Measurements from ENCODE around the gene B9D2.

B9D2 gene

DNA sequence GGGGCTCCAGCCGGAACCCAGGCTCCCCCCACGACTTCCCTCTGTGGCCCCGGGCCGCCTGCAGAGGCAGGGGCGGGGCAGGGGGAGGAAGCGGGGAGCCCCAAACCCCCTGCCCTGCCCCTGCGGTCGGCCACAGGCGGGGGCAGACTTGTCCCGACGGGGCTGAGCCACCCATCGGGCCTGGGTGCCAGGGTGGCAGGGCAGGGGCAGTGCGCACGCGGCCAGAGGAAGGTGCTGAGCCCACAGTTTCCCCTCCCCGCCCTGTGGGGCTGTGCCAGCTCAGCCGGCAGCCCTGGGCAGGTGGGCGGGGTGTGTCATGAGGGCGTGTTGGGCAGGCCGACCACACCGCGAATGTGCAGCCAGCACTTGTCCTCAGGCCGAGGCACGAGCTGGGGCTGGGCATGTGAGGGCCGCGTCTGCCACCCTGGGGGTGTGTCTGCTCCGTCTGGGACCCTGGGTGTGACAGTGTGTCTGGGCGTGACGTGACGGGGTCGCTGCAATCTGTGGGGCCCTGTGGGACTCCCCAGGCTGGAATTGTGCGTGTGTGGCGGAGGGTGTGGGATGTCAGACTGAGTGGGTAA is 36.3 kb downstream of the B9D2 start:
- DNase-seq (ENCODE audit: low spot score) = peak; percentile 87

DNA sequence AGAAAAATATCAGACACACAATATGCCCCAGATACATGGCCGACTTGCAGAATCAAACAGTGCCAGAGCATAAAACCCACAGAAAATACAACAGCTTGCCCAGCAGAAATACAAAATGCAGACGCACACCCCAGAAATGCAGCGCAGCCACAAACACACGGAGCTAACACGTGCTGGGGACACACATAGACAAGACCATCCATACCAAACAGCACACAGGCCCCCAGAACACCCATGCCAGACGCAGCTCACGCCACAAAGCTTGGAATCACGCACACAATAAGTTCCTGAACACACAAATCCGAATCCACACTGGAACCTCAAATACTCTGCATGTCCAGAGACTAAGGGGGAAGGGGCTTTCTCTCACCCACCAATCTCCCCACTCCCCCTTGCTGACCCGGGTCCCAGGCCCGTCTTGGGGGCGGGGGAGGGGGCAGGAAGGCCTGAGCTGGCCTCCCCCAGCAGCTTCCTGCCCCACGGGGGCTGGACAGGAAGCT is 36.8 kb downstream of the B9D2 start:
- DNase-seq (ENCODE audit: low spot score) = no peak

DNA sequence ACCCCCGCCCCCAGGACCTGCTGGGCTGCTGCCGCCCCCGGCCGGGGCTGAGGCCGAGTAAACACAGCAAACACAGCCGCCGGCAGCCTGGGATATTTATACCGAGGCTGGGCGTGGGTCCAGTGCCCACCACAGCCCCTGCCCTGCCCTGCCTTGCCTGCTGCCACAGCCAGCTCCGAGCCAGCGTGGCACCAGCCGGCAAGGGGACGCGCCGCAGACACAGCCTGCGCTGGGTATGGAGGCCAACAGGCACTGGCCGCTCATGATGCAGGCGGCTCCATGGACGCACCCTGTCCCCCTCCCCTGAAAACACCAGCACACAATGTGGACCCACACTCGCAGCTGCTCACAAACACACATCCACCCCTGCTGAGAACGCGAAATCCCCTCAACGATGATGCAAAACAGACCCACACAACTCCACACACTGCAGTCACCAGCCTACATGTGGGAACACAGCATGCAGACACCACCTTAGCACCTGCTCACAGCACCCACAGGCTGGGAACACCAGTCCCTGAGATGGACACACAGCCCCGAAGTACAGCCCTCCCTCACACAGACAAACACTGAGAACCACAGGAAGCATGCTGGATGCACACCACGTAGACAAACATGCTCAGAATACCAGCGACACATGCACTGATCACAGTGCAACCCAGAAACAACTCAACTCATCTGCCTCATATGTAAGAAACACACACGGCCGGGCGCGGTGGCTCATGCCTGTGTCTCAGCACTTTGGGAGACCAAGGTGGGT is 37.8 kb downstream of the B9D2 start:
- DNase-seq (ENCODE audit: low spot score) = no peak

DNA sequence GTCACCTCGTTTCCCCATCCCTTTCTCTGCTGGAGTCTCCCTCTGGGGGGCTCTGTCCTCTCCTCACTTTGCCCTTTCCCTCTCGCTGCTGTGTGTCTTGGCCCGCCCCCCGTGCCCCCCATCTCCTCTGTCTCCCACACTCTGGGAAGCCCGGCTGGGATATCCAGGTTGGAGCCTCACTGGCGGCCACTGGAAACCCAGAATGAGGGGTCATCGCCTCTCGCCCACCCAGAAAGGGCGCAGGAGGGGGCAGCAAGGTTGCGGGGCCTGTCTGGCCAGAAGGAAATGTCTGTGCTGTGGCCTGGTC is 38.4 kb downstream of the B9D2 start:
- DNase-seq (ENCODE audit: low spot score) = no peak

DNA sequence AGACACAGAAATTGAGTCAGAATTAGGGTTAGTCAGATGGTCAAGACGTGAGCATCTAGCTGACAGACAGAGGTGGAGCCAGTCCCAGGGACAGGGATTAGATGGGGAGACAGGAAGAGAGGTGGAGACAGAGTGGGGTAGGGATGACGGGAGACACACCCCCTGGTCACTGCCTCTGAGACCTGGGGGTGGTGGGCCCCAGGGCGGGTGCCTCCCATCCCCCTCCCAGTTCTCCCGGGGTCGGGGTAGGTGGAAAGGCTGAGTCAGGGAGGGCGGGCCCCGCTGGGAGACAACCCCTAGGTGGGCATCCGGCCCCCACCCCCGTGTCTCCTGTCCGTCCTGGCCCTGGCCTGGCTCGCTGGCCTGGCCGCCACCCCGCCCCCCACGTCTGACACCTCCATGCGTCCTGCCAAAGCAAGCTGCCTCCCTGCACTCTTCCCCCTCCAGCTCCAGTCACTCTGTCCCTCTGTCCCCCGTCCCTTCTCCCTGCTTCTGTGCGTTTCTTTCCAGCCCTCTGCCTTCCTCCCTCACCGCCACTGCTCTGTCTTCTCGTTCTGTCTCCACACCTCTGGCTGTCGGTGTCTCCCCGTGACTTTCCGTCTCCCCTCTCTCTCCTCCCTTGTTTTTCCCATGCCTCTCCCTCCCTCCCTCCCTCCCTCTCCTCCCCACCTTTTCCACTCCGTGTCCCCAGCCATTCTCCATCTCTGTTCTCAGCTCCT is 38.9 kb downstream of the B9D2 start:
- no peak for DNase-seq (ENCODE audit: low spot score)

DNA sequence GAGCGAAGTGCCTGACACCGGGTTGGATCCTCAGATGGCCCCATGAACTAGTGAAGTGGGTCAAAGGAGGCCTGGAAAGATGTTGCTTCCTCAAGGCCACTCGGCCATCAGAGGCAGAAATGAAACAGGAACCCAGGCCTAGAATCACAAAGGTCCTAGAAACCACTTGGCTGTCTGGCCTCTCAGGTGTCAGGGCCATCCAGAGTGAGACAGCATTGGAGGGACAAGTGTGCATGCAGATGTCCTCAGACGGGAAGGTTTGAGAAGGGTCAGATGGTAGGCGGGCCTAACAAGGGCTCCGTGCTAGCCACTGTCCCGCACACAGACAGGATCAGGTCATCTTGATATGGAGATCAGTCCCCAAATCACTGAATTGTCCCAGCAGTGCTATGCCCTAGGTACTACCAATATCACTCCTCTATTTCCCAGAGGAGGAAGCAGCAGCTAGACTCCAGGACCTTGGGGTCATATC is 39.7 kb downstream of the B9D2 start:
- no peak for DNase-seq (ENCODE audit: low spot score)

DNA sequence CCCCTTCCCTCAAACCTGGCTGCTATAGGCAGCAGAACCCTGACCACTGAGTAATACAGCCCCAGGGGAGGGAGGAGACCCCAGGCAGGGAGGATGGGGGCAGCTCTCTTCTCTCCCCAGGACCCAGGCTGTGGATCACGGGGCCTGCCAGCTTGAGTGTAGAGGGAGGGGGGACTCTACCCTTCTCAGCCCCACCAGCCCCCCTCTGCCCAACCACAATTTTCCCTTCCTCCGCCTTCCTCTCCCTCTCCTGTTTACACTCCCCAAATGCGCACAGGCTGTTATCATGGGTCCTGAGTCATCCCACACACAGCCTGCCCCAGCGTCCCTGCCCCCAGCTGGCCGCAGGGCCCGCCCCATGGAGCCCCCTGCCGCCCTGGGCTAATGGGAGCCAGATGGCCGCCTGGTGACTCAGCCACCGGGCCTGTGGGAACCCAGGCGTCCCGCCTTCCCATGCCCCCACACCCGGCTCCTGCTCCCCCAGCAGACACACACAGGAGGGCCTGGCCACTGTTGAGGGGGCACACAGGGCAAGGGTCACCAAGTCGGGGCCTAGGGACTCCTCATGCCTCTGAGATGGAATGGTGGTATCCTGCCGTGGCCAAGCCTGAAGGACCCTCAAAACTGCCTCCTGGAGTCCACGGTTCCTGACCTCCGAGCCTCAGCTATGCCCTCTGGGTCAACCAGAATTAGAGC is 40.4 kb downstream of the B9D2 start:
- DNase-seq (ENCODE audit: low spot score) = no peak

DNA sequence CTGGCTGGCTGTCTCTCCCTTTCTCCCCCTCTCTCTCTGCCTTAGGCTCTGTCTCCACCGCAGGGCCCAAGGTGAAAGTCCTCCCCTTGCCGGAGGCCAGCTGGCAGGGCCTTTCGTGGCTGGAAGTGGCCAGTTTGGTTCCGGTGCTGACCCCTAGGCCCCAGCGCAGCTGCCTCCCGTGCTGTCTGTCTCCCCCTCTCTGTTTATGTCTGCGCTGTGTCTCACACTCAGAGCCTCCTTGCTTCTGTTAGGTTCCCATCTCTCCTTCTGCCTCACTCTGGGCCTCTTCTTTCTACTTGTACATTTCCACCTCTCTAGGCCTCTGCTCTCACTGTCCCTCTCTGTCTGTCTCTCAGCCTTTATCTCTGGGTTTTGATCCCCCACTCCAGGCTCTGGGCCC is 40.9 kb downstream of the B9D2 start:
- no peak for DNase-seq (ENCODE audit: low spot score)

DNA sequence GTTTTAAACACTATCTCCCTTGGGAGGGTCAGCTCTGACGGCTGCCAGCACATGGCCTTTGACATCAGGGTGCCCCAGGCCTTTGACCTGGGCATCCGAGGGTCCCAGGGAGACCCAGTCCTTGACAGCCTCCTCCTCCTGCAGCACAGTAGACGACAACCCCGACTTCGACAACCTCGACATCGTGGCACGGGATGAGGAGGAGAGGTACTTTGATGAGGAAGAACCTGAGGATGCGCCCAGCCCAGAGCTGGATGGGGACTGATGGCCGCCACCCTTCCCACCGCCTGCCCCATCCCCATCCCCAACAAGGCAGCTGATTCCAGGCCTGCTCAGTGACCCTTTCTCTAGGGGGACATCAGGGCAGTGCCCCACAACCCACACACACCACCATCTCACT is 41.5 kb downstream of the B9D2 start:
- no peak for DNase-seq (ENCODE audit: low spot score)

DNA sequence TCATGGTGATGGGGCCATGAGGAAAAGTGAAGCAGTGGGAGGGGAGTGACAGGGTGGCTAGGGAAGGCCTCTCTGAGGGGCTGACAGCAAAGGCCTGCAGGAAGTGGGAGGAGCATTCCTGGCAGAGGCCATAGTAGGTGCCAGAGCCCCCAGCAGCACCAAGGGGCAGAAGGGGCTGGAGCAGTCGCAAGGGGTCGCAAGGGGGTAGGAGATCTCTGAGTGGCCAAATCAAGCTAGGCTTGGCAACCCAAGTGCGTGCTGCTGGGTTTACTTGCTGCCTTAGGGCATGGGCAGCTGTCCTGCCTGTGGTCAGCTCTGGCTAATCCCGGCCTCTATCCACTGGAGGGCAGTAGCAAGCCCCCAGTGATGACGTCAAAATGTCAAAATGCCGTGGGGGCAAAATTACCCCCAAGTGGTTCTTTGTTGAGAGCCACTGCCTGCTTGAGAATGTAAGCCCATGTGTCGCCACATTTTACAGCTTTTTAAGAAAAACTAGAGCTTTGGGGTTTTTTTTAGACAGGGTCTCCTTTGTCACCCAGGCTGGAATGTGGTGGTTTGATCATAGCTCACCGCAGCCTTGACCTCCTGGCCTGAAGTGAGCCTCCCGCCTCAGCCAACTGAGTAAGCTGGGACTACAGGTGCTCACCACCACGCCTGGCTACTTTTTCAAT is 42.2 kb downstream of the B9D2 start:
- no peak for DNase-seq (ENCODE audit: low spot score)

DNA sequence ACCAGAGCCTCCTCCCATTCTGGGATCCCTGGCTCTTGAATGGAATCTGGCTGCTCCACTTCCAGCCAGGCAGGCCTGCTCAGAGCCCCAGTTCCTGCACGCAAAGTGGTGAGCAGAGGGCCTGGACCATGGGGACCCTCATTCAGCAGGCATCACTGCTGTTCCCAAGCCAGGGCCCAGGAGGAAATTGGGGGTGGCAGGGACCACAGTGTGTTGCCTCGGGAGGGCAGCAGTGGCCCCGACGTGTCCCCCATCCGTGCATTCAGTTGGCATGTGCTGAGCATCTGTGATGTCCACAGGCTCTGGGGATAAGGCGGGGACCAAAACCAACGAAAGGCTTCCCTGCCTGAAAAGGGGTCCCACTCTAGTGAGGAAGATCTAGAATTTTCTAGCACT is 42.7 kb downstream of the B9D2 start:
- no peak for DNase-seq (ENCODE audit: low spot score)

DNA sequence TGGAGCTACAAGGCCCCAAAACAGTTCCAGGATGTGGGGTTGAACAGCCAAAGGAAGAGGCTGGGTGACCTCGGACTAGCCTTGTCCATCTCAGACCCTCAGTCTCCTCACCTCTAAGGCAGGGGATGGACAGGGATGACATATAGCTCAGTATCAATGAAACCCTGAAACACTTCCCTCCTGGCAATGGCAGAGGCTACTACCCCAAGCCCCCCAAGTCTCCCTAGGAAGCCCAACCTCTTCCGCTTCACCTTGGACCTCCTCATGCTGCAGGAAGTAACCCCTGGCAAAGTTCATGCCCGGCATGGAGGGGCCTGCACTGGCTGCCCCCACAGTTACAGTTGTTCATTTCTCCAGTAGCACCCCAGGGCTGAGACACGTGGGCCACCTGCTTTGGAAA is 43.4 kb downstream of the B9D2 start:
- no peak for DNase-seq (ENCODE audit: low spot score)

DNA sequence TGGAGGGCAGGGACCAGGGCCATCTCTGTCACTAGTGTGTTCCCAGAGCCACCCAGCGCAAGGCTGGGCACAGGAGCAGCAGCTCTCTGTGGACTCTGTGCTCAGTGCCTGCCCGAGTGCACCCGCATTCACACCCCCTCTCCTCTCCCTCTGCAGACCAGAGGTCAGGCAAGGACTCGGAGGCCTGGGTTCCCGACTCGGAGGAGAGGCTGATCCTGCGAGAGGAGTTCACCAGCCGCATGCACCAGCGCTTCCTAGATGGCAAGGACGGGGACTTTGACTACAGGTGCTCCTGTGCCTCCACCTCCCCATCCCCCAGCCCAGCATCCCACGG is 43.8 kb downstream of the B9D2 start:
- no peak for DNase-seq (ENCODE audit: low spot score)

DNA sequence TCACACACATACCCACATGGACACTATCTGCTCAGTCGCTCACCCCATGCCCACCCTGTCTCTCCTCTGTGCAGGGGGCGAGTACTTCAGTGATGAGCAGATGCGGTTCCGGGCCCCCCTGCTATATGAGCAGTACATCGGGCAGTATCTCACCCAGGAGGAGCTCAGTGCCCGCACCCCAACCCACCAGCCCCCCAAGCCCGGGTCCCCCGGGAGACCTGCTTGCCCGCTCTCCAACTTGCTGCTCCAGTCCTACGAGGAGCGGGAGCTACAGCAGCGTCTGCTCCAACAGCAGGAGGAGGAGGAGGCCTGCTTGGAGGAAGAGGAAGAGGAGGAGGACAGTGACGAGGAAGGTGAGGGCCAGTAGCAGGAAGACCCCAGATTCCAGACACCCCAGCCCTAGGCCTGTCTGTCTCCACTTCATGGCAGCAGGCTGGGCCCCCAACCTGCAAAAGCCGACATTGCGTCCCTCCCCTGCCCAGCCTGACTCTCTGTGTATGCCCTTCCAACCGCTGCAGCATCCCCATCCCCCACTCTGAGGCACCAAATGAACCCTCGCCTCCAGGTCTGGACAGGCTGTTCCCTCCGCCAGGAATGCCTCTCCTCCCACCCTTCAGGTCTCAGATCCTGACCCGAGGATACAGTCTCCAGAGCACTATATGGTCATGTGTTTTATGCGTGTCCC is 44.3 kb downstream of the B9D2 start:
- DNase-seq (ENCODE audit: low spot score) = no peak

DNA sequence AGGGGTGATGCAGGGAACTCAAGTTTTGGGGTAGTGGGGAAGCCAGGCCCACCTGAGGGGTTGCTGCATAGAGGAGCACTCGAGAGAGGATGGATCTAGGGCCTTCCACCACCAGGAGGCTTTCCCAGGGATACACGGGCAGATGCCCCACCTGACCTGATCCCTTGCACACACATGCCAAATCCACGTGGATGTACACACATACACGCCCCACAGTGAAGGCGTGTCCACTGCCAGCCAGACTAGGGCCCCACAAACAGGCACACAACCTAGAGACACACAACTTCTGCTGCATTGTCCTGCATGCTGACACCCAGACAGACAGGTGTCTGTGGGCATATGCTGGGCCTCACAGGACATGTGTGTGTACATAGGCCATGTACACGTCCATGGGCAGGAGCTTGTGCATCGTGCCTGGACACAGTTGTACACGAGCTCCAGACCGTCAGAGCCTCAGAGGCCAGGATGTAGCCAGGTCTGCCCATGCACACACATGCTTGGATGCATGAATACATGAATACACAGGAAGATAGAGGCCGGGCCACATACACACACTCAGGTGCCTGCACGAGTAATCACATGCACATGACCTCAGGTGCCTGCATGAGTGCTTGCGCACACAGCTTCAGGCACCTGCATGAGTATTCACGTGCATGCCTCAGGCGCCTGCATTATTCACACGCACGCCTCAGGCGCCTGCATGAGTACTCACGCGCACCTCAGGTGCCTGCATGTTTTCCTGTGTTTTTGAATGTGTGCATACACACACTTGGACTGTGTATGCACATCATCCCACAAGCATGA is 45.1 kb downstream of the B9D2 start:
- DNase-seq (ENCODE audit: low spot score) = no peak

DNA sequence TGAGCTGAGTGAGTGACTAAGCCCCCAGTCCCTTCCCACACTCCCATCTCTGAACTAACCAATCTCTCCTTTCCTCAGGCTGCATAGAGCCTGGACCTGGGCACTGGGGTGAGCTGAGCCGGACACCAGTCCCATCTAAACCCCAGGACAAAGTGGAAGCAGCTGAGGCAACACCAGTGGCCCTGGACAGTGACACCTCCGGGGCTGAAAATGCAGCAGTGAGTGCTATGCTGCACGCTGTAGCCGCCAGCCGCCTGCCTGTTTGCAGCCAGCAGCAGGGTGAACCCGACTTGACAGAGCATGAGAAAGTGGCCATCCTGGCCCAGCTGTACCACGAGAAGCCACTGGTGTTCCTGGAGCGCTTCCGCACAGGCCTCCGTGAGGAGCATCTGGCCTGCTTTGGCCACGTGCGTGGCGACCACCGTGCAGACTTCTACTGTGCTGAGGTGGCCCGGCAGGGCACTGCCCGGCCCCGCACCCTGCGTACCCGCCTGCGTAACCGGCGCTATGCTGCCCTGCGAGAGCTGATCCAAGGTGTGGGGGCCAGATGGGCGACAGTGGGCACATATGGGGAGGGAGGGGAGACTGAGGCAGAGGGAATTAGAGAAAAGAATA is 47.5 kb downstream of the B9D2 start:
- DNase-seq (ENCODE audit: low spot score) = no peak

DNA sequence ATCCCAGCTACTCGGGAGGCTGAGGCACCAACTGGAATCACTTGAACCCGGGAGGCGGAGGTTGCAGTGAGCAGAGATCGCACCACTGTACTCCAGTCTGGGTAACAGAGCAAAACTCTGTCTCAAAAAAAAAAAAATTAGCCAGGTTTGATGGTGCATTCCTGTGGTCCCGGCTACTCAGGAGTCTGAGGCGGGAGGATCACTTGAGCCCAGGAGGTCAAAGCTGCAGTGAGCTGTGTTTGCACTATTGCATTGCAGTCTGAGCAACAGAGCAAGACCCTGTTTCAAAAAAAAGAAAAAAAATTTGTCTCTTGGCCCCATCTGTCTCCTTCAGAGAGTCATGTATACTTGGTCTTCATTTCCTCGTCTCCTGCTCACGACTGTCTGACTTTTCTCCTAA is 52.3 kb downstream of the B9D2 start:
- DNase-seq (ENCODE audit: low spot score) = no peak

DNA sequence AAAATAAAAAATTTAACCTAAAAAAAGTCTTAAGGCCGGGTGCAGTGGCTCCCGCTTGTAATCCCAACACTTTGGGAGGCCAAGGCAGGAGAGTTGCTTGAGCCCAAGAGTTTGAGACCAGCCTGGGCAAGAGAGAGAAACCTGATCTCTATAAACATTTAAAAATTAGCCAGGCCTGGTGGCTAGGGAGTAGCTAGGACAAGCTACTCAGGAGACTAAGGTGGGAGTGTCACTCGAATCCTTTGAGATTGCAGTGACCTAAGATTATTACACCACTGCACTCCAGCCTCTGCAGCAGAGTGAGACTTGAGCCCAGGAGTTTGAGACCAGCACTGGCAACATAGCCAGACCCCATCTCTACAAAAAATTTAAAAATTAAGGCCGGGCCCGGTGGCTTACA is 52.9 kb downstream of the B9D2 start:
- DNase-seq (ENCODE audit: low spot score) = no peak

DNA sequence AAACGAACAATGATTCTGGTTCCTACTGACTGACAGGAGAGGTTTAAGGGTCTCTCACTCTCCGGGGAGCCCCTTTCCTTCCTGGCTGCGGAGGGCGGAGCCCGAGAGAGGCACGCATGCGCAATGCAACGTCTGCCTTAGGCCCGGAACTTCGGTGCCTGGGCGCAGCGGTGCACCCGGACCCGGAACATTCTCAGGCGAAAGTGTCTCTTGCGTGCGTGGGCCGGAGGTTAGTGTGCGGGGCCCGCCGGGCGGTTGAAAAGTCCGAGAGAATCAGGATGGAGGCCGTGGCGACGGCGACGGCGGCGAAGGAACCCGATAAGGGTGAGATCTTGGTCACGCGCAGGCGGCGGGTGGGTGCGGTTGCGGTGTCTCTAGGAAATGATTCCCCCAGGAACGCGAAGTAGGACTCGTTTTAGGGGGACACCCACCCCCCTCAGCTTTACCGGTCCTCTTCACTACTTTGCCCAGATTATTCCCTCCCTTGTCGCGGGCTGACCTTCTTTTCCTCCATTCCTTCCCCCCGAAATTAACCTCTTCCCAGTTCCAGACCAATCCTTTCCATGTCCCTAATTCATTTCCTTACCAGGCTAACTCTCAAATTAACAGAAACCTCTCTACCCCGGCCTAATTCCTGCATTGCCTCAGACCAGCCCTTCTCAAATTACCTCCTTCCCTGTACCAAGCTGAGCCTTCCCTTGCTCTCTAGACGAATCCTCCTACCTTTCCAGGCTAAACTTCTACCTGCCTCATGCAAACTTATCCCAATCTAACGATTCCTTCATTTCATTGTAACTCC is 53.7 kb downstream of the B9D2 start, which contains the start of gene CCDC97:
Gene CCDC97 (plus strand): TSS at position 140 of the 799 bp plus-strand sequence. CDS start 139 bp downstream, at position 279.
- peak; percentile 90 for DNase-seq (ENCODE audit: low spot score)
